Hepatocyte (in vitro differentiated cells): ENCODE results near the gene RUVBL2.
"Not testable (repeated sequence)": the region's sequence is repeated elsewhere in the genome, so short reads cannot be mapped to it uniquely, and the experiment has no call there.

Experiments
- CTCF ChIP-seq: fragments of 200-600 bp; sonication (generic); IDR thresholded peaks from 2 replicates; pipeline ENCODE4 v1.5.1; 2016; ENCODE audit warnings: antibody characterized with exemption, mild to moderate bottlenecking; ENCODE audit not compliant: poor library complexity
- EZH2phosphoT487 ChIP-seq: fragments of 200-600 bp; sonication (generic); IDR thresholded peaks from one replicate; pipeline ENCODE4 v1.6.1; 2018; ENCODE audit warnings: antibody characterized with exemption, mild to moderate bottlenecking, low read depth, moderate library complexity; ENCODE audit not compliant: unreplicated experiment, severe bottlenecking

DNA sequence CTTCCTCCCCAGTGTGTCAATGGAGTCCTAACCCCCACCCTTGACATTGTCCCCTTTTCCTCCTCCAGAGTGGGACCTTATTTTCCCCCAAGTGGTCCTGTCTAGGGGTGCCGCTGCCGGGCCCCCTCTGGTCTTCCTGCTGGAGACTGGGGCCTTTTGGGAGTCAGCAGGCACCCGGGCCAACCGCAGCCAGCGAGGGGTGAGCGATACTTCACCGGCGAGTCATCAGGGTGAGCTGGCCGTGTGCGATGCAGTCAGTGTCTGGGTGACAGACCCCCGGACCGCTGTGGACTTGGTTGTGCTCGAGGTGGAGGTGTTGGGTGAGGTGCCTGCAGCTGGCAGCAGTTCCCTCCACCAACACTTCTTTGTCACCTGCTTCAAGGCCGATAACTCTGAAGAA lies 36.1 kb downstream of the RUVBL2 start:
- not testable (repeated sequence) for TF ChIP-seq EZH2phosphoT487, CTCF
